Stimulated activated CD8-positive, alpha-beta memory T cell treated with anti-CD3 and anti-CD28 coated beads, Interleukin-4, amount 100 ng/mL, for 48 hours (primary cell): ENCODE data around the gene ACAP3.

Experiments
- DNase-seq: peaks from one replicate; pipeline ENCODE4 v3.0.0-alpha.2; 2020

ACAP3 gene

GRCh38 chr1:1284221-1285101, 23.3 kb downstream of the ACAP3 start:
- no peak for DNase-seq

GRCh38 chr1:1283821-1284220, 23.9 kb downstream of the ACAP3 start:
- no peak for DNase-seq

- peak; percentile 62 for DNase-seq
These were observed 24.7 kb downstream of the ACAP3 start for GRCh38 chr1:1282998-1283397.

- peak; percentile 38 for DNase-seq
These were observed 26.0 kb downstream of the ACAP3 start for GRCh38 chr1:1281533-1282321.

- DNase-seq, result no peak
These were observed 26.8 kb downstream of the ACAP3 start for GRCh38 chr1:1280782-1281481.

GRCh38 chr1:1279028-1279427, 28.7 kb downstream of the ACAP3 start:
- no peak for DNase-seq

- DNase-seq, result no peak
These were observed 29.1 kb downstream of the ACAP3 start for GRCh38 chr1:1278620-1279019.

- no peak for DNase-seq
These were observed 31.9 kb downstream of the ACAP3 start for GRCh38 chr1:1275836-1276235.

- DNase-seq, result no peak
These were observed 32.7 kb downstream of the ACAP3 start for GRCh38 chr1:1274931-1275431.

GRCh38 chr1:1274299-1274930, 33.3 kb downstream of the ACAP3 start:
- no peak for DNase-seq

- DNase-seq, result peak; percentile 96
These were observed 34.0 kb downstream of the ACAP3 start, which contains the start of gene UBE2J2 for GRCh38 chr1:1273512-1274298. TSS of gene UBE2J2 (minus strand) at chr1:1273854. CDS start at chr1:1267992, 5,862 bp downstream.

- DNase-seq, result no peak
These were observed 34.6 kb downstream of the ACAP3 start for GRCh38 chr1:1273209-1273511.

GRCh38 chr1:1272341-1273208, 35.2 kb downstream of the ACAP3 start:
- DNase-seq, result no peak

- no peak for DNase-seq
These were observed 36.9 kb downstream of the ACAP3 start for GRCh38 chr1:1270813-1271212.

- DNase-seq, result no peak
These were observed 39.4 kb downstream of the ACAP3 start for GRCh38 chr1:1268284-1268682.

GRCh38 chr1:1267488-1268283, 40.0 kb downstream of the ACAP3 start:
- DNase-seq, result no peak

- peak; percentile 45 for DNase-seq
These were observed 42.9 kb downstream of the ACAP3 start for GRCh38 chr1:1264868-1265272.

- DNase-seq, result no peak
These were observed 43.7 kb downstream of the ACAP3 start for GRCh38 chr1:1264026-1264425.

- no peak for DNase-seq
These were observed 45.0 kb downstream of the ACAP3 start for GRCh38 chr1:1262758-1263157.

- DNase-seq, result no peak
These were observed 45.7 kb downstream of the ACAP3 start for GRCh38 chr1:1262071-1262470.
